Measurements from ENCODE around the gene THSD8.

THSD8 gene

DNA sequence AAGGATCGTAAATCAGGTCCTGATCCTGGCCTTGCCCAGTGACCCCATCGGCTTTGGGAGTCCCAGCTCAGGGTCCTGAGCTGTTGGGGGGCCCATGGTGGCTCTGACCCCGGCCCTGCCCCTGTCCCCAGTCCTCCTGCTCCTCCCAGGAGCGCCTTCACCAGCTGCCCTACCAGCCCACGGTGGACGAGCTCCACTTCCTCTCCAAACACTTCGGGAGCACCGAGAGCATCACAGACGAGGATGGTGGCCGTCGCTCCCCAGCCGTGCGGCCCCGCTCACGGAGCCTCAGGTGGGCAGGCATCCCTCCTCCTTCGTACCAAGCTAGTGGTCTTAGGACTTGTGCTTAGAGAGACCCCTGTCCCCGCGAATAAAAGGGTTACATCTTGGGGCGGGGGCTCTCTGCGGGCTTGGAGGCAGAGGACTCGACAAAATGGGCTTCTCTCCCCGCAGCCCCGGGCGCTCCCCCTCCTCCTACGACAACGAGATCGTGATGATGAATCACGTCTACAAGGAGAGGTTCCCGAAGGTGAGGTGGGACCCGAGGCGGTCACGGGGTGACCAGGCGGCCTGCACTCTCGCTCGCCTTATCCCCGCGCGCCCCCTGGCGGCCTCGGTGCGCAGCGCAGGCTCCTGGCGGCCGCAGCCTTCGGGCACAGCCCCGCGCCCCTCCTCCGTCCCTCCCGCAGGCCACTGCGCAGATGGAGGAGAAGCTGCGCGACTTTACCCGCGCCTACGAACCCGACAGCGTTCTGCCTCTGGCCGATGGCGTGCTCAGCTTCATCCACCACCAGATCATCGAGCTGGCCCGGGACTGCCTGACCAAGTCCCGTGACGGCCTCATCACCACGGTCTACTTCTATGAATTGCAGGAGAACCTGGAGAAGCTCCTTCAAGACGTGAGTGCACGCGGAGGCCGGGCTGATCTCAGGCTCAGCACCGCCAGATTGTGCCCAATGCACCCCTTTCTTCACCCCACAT lies 45.6 kb downstream of the THSD8 start (continued):
- TF ChIP-seq ZNF423 (tag by site-specific recombination; IDR thresholded peaks at IDR 0.05): no peak
- TF ChIP-seq, protein P1, sequence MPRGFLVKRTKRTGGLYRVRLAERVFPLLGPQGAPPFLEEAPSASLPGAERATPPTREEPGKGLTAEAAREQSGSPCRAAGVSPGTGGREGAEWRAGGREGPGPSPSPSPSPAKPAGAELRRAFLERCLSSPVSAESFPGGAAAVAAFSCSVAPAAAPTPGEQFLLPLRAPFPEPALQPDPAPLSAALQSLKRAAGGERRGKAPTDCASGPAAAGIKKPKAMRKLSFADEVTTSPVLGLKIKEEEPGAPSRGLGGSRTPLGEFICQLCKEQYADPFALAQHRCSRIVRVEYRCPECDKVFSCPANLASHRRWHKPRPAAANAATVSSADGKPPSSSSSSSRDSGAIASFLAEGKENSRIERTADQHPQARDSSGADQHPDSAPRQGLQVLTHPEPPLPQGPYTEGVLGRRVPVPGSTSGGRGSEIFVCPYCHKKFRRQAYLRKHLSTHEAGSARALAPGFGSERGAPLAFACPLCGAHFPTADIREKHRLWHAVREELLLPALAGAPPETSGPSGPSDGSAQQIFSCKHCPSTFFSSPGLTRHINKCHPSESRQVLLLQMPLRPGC (tag by site-specific recombination; IDR thresholded peaks at IDR 0.05): no peak
- no peak for TF ChIP-seq ZBTB1 (tag by site-specific recombination; IDR thresholded peaks at IDR 0.05)
- TF ChIP-seq GFI1B (tag by site-specific recombination; IDR thresholded peaks at IDR 0.05): no peak
- peak; percentile 100 for TF ChIP-seq ZNF785 (tag by site-specific recombination; IDR thresholded peaks at IDR 0.05)
- TF ChIP-seq, protein P2, sequence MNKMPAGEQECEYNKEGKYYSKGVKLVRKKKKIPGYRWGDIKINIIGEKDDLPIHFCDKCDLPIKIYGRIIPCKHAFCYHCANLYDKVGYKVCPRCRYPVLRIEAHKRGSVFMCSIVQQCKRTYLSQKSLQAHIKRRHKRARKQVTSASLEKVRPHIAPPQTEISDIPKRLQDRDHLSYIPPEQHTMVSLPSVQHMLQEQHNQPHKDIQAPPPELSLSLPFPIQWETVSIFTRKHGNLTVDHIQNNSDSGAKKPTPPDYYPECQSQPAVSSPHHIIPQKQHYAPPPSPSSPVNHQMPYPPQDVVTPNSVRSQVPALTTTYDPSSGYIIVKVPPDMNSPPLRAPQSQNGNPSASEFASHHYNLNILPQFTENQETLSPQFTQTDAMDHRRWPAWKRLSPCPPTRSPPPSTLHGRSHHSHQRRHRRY (tag by site-specific recombination; IDR thresholded peaks at IDR 0.05): no peak
- no peak for TF ChIP-seq ZNF146 (tag by site-specific recombination; IDR thresholded peaks at IDR 0.05)
- TF ChIP-seq ZNF830 (tag by site-specific recombination; IDR thresholded peaks at IDR 0.05; ENCODE audit: low read depth): no peak
- TF ChIP-seq ZNF114 (tag by site-specific recombination; IDR thresholded peaks at IDR 0.05): no peak
- TF ChIP-seq ZNF335 (tag by site-specific recombination; conservative IDR thresholded peaks at IDR 0.05): 0 out of 2 replicates have a peak, but pooled peaks have one; percentile 22
- no peak for TF ChIP-seq ZNF274 (IDR thresholded peaks at IDR 0.05; ENCODE audit: low read length)
- no peak for TF ChIP-seq ZNF274 (tag by site-specific recombination; IDR thresholded peaks at IDR 0.05; ENCODE audit: borderline replicate concordance)
- TF ChIP-seq, protein P3, sequence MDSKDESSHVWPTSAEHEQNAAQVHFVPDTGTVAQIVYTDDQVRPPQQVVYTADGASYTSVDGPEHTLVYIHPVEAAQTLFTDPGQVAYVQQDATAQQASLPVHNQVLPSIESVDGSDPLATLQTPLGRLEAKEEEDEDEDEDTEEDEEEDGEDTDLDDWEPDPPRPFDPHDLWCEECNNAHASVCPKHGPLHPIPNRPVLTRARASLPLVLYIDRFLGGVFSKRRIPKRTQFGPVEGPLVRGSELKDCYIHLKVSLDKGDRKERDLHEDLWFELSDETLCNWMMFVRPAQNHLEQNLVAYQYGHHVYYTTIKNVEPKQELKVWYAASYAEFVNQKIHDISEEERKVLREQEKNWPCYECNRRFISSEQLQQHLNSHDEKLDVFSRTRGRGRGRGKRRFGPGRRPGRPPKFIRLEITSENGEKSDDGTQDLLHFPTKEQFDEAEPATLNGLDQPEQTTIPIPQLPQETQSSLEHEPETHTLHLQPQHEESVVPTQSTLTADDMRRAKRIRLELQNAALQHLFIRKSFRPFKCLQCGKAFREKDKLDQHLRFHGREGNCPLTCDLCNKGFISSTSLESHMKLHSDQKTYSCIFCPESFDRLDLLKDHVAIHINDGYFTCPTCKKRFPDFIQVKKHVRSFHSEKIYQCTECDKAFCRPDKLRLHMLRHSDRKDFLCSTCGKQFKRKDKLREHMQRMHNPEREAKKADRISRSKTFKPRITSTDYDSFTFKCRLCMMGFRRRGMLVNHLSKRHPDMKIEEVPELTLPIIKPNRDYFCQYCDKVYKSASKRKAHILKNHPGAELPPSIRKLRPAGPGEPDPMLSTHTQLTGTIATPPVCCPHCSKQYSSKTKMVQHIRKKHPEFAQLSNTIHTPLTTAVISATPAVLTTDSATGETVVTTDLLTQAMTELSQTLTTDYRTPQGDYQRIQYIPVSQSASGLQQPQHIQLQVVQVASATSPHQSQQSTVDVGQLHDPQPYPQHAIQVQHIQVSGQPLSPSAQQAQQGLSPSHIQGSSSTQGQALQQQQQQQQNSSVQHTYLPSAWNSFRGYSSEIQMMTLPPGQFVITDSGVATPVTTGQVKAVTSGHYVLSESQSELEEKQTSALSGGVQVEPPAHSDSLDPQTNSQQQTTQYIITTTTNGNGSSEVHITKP (tag by site-specific recombination; IDR thresholded peaks at IDR 0.05): no peak; the same call in 1 of the 2 replicates
- no peak for TF ChIP-seq ZBTB7A (tag by site-specific recombination; IDR thresholded peaks at IDR 0.05; ENCODE audit: low read depth)
- TF ChIP-seq, protein P4, sequence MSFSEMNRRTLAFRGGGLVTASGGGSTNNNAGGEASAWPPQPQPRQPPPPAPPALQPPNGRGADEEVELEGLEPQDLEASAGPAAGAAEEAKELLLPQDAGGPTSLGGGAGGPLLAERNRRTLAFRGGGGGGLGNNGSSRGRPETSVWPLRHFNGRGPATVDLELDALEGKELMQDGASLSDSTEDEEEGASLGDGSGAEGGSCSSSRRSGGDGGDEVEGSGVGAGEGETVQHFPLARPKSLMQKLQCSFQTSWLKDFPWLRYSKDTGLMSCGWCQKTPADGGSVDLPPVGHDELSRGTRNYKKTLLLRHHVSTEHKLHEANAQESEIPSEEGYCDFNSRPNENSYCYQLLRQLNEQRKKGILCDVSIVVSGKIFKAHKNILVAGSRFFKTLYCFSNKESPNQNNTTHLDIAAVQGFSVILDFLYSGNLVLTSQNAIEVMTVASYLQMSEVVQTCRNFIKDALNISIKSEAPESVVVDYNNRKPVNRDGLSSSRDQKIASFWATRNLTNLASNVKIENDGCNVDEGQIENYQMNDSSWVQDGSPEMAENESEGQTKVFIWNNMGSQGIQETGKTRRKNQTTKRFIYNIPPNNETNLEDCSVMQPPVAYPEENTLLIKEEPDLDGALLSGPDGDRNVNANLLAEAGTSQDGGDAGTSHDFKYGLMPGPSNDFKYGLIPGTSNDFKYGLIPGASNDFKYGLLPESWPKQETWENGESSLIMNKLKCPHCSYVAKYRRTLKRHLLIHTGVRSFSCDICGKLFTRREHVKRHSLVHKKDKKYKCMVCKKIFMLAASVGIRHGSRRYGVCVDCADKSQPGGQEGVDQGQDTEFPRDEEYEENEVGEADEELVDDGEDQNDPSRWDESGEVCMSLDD (tag by site-specific recombination; IDR thresholded peaks at IDR 0.05): peak; percentile 58; the same call in 1 of the 2 replicates
- no peak for TF ChIP-seq GLI4 (tag by site-specific recombination; IDR thresholded peaks at IDR 0.05)
- no peak for TF ChIP-seq ZNF169 (tag by site-specific recombination; IDR thresholded peaks at IDR 0.05)
- no peak for TF ChIP-seq ZNF510 (tag by site-specific recombination; IDR thresholded peaks at IDR 0.05; ENCODE audit: insufficient replicate concordance)
- no peak for TF ChIP-seq ZNF302 (tag by site-specific recombination; IDR thresholded peaks at IDR 0.05; ENCODE audit: low read depth)
- no peak for TF ChIP-seq ZNF132 (tag by site-specific recombination; IDR thresholded peaks at IDR 0.05; ENCODE audit: borderline replicate concordance)
- no peak for TF ChIP-seq KLF1 (tag by site-specific recombination; IDR thresholded peaks at IDR 0.05)
- no peak for TF ChIP-seq ZNF138 (tag by site-specific recombination; IDR thresholded peaks at IDR 0.05; ENCODE audit: borderline replicate concordance)
- TF ChIP-seq ZNF175 (tag by site-specific recombination; IDR thresholded peaks at IDR 0.05): no peak
- TF ChIP-seq, protein P5, sequence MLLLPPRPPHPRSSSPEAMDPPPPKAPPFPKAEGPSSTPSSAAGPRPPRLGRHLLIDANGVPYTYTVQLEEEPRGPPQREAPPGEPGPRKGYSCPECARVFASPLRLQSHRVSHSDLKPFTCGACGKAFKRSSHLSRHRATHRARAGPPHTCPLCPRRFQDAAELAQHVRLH (tag by site-specific recombination; IDR thresholded peaks at IDR 0.05): no peak
- TF ChIP-seq SP2 (tag by site-specific recombination; IDR thresholded peaks at IDR 0.05): no peak
- TF ChIP-seq ZNF747 (tag by site-specific recombination; IDR thresholded peaks at IDR 0.05): no peak
- no peak for TF ChIP-seq ZXDB (tag by site-specific recombination; IDR thresholded peaks at IDR 0.05)
- TF ChIP-seq, protein P6, sequence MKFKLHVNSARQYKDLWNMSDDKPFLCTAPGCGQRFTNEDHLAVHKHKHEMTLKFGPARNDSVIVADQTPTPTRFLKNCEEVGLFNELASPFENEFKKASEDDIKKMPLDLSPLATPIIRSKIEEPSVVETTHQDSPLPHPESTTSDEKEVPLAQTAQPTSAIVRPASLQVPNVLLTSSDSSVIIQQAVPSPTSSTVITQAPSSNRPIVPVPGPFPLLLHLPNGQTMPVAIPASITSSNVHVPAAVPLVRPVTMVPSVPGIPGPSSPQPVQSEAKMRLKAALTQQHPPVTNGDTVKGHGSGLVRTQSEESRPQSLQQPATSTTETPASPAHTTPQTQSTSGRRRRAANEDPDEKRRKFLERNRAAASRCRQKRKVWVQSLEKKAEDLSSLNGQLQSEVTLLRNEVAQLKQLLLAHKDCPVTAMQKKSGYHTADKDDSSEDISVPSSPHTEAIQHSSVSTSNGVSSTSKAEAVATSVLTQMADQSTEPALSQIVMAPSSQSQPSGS (tag by site-specific recombination; IDR thresholded peaks at IDR 0.05; ENCODE audit: low read depth): no peak
- TF ChIP-seq OVOL3 (tag by site-specific recombination; IDR thresholded peaks at IDR 0.05): no peak
